ENCODE measurements around the gene FAM114A1. TPM values are rescaled to one million over a fixed set of nuclear protein-coding genes. Genes with fewer than 3 reads are reported as not detected.

FAM114A1 gene
- total RNA-seq, 1 donor from 2014 or later: 105 TPM

GRCh38 chr4:38821739-38822138 lies 45.9 kb upstream of the FAM114A1 start:
- H3K4me3 ChIP-seq: no peak overlapping the region
- intact Hi-C loops (cut with DNase I): no loop called here
- no peaks in the 10 kb centered on the region for H3K36me3 ChIP-seq
- DNase-seq (ENCODE audit: extremely low spot score in 2 of 2): no peak
- H3K27me3 ChIP-seq: no peaks in the 10 kb centered on the region
- H3K9me3 ChIP-seq: no peaks in the 10 kb centered on the region
- no peak overlapping the region for H3K27ac ChIP-seq
- TF ChIP-seq POLR2AphosphoS5 (IDR thresholded peaks at IDR 0.05; ENCODE audit: insufficient read depth in 1 of 2, low read depth in 1 of 2) (no peak), POLR2A (IDR thresholded peaks at IDR 0.05) (no peak), CTCF (IDR thresholded peaks at IDR 0.05) (no peak)
- no peaks in the 10 kb centered on the region for H3K4me1 ChIP-seq

- H3K27me3 ChIP-seq: no peaks in the 10 kb centered on the region
- no peak for TF ChIP-seq CTCF (IDR thresholded peaks at IDR 0.05)
- TF ChIP-seq POLR2AphosphoS5 (IDR thresholded peaks at IDR 0.05; ENCODE audit: insufficient read depth in 1 of 2, low read depth in 1 of 2): no peak
- TF ChIP-seq POLR2A (IDR thresholded peaks at IDR 0.05): no peak
- H3K36me3 ChIP-seq: no peaks in the 10 kb centered on the region
- no peak for DNase-seq (ENCODE audit: extremely low spot score in 2 of 2)
- H3K4me3 ChIP-seq: no peak overlapping the region
- intact Hi-C loops (cut with DNase I): no loop called here
- no peaks in the 10 kb centered on the region for H3K4me1 ChIP-seq
- H3K9me3 ChIP-seq: no peaks in the 10 kb centered on the region
- no peak overlapping the region for H3K27ac ChIP-seq
Observed at GRCh38 chr4:38822748-38823303, 44.8 kb upstream of the FAM114A1 start.

DNA sequence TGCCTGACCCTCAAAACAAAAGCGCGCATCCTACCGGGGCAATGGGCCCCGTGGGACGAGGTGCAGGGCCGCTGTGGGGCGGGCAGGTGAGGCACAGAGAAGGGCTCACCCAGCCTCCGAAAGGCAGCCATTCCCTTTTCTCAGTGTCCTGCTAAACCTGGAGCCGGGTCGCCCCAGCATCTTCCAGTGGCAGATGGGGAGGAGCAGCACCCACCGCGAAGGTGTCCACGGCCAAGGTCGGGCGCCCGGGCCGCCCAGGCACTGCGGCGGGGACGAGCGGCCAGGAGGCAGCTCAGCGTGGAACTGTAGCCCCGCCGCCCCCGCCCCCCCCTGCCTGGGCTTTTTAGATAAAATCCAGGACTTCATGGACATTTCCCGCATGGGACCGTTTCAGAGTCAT lies 43.8 kb upstream of the FAM114A1 start:
- Histone ChIP-seq H3K27ac (no peak overlapping the region), H3K4me3 (no peak overlapping the region), H3K36me3 (no peaks in the 10 kb centered on the region), H3K9me3 (no peaks in the 10 kb centered on the region), H3K4me1 (no peaks in the 10 kb centered on the region), H3K27me3 (no peaks in the 10 kb centered on the region)
- no peak for DNase-seq (ENCODE audit: extremely low spot score in 2 of 2)
- TF ChIP-seq CTCF (IDR thresholded peaks at IDR 0.05): no peak
- no peak for TF ChIP-seq POLR2AphosphoS5 (IDR thresholded peaks at IDR 0.05; ENCODE audit: insufficient read depth in 1 of 2, low read depth in 1 of 2)
- no peak for TF ChIP-seq POLR2A (IDR thresholded peaks at IDR 0.05)
- intact Hi-C loops (cut with DNase I): no loop called here

DNA sequence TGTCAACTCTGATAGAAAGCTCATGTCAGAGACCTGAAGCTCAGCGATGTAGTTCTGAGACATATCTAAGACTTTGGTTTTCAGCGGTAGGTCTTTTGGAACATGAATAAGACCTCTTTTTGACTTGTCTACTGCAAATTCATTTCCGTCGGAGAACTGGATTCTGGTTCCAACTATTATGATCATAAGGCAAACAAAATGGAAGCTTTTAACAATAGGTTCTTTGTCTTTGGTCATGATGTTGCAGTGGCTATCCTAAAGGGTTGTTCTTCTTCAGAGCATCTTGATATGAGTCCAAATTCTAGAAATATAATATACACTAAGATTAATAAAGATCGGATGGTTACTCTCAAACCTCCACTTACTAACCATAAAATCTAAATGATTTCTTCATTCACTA lies 38.4 kb upstream of the FAM114A1 start:
- Histone ChIP-seq H3K9me3 (no peaks in the 10 kb centered on the region), H3K27me3 (no peaks in the 10 kb centered on the region), H3K4me1 (no peaks in the 10 kb centered on the region), H3K4me3 (no peak overlapping the region), H3K27ac (no peak overlapping the region), H3K36me3 (no peaks in the 10 kb centered on the region)
- DNase-seq (ENCODE audit: extremely low spot score in 2 of 2): no peak
- TF ChIP-seq CTCF (IDR thresholded peaks at IDR 0.05) (no peak), POLR2A (IDR thresholded peaks at IDR 0.05) (no peak), POLR2AphosphoS5 (IDR thresholded peaks at IDR 0.05; ENCODE audit: insufficient read depth in 1 of 2, low read depth in 1 of 2) (no peak)
- intact Hi-C loops (cut with DNase I): no loop called here

DNA sequence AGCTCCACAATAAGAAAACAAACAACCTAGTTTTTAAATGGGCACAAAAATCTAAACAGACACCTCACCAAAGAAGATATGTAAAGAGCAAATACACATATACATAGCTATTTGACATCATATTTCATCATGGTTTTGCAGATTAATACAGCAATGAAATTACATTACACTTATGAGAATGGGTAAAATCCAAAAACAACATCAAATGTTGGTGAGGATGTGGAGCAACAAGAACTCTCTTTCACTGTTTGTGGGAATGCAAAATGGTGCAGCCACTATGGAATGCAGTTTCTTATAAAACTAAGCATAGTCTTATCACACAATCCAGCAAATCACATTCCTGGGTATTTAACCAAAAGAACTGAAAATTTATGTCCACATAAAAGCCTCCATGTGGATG lies 36.0 kb upstream of the FAM114A1 start:
- intact Hi-C loops (cut with DNase I): no loop called here
- DNase-seq (ENCODE audit: extremely low spot score in 2 of 2): no peak
- H3K27ac ChIP-seq: no peak overlapping the region
- no peak for TF ChIP-seq POLR2A (IDR thresholded peaks at IDR 0.05)
- TF ChIP-seq CTCF (IDR thresholded peaks at IDR 0.05): no peak
- TF ChIP-seq POLR2AphosphoS5 (IDR thresholded peaks at IDR 0.05; ENCODE audit: insufficient read depth in 1 of 2, low read depth in 1 of 2): no peak
- no peak overlapping the region for H3K4me3 ChIP-seq
- H3K9me3 ChIP-seq: peaks cover 8% of the 10 kb centered on the region
- no peaks in the 10 kb centered on the region for H3K36me3 ChIP-seq
- H3K27me3 ChIP-seq: no peaks in the 10 kb centered on the region
- H3K4me1 ChIP-seq: no peaks in the 10 kb centered on the region
